MCF 10A (cell line): ENCODE data around the gene TMEM116. TPM values are rescaled to one million over a fixed set of nuclear protein-coding genes. Genes with fewer than 3 reads are reported as not detected.
"Not testable (repeated sequence)": the region's sequence is repeated elsewhere in the genome, so short reads cannot be mapped to it uniquely, and the experiment has no call there.

Experiments used
- BruUV-seq: library from RNA; stranded (reverse); fragments of 400-500 nt; replicated peaks from 2 replicates; lab custom pipeline; 2021; lab: Mats Ljungman, UMichigan
- CTCF ChIA-PET: fragments of 300-600 bp; sonication (Branson Sonifier 250); formaldehyde crosslinking; extraction: SDS; loops from one replicate; lab custom pipeline; 2021; ENCODE audit warnings: antibody characterized with exemption, inconsistent platforms; lab: Yijun Ruan, JAX
- POLR2A ChIA-PET: fragments of 300-600, 350-650 bp; sonication (Branson Sonifier 250); formaldehyde crosslinking; extraction: SDS; loops from one replicate; lab custom pipeline; 2020; ENCODE audit warnings: antibody characterized with exemption, inconsistent platforms; lab: Yijun Ruan, JAX
- DNase-seq: peaks from one replicate; pipeline ENCODE4 v3.0.0-alpha.2; 2018; ENCODE audit not compliant: unreplicated experiment
- H3K27ac Mint-ChIP-seq: one replicate; pipeline ENCODE4 v1.8.0; 2022; ENCODE audit warnings: mild to moderate bottlenecking, low read depth, mixed read lengths; ENCODE audit not compliant: unreplicated experiment
- H3K27me3 Mint-ChIP-seq: one replicate; pipeline ENCODE4 v1.8.0; 2022; ENCODE audit warnings: mixed read lengths; ENCODE audit not compliant: insufficient read depth, unreplicated experiment
- H3K36me3 Mint-ChIP-seq: one replicate; pipeline ENCODE4 v1.8.0; 2022; ENCODE audit warnings: mild to moderate bottlenecking, moderate library complexity, mixed read lengths; ENCODE audit not compliant: insufficient read depth, unreplicated experiment
- H3K4me1 Mint-ChIP-seq: one replicate; pipeline ENCODE4 v1.8.0; 2022; ENCODE audit warnings: mixed read lengths; ENCODE audit not compliant: insufficient read depth, unreplicated experiment
- H3K4me3 Mint-ChIP-seq: one replicate; pipeline ENCODE4 v1.8.0; 2022; ENCODE audit warnings: mild to moderate bottlenecking, moderate library complexity, mixed read lengths; ENCODE audit not compliant: unreplicated experiment
- H3K9me3 Mint-ChIP-seq: one replicate; pipeline ENCODE4 v1.8.0; 2022; ENCODE audit warnings: mixed read lengths; ENCODE audit not compliant: unreplicated experiment
- intact Hi-C: fragments of 100-400 bp; cut with micrococcal nuclease; formaldehyde crosslinking; loops from 2 replicates; pipeline ENCODE4 v1.14.1; 2022
- total RNA-seq: library from RNA; stranded (reverse); gene quantifications from 2 replicates; pipeline ENCODE4 v1.2.3, GENCODE V29; 2022
- TF ChIP-seq, protein P1 (sequence below): fragments of 200-600 bp; IDR thresholded peaks from one replicate; pipeline ENCODE4 v1.8.0; 2022; ENCODE audit warnings: antibody characterized with exemption, mild to moderate bottlenecking; ENCODE audit not compliant: unreplicated experiment

The TMEM116 gene
- total RNA-seq, 1 experiment from 2014 or later = 15.2 TPM

DNA sequence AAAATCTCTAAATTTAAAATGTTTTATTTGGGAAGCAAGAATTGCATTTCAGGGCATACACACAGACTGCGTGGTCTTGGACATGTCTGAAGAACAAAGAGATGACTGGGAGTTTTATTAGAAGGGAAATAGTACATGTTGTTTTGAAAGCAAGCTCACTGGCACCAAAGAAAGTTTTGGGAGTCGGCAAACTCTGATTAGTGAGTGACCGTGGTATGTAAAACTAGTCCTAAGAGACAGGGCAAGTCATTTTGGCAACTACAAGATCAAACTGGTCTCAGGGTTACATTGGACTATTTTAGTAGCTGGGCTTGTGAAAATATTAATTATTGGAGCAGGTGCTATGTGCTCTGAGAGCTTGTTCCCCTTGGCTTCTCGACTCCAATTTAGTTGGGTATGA lies 14.9 kb downstream of the TMEM116 start:
- no peak for DNase-seq
- ChIA-PET CTCF (interaction anchor here (0.6 to 0.9 kb wide), 3 partner anchors 52 to 672 kb away, joined by 3 read pairs; no protein-coding TSS in a partner anchor), POLR2A (interaction anchor here (1.2 kb wide), 1 partner anchor 14 kb away, joined by 4 read pairs; no protein-coding TSS in a partner anchor)
- H3K4me3 Mint-ChIP-seq = no peak overlapping the region
- no peaks in the 10 kb centered on the region for H3K9me3 Mint-ChIP-seq
- no TSS peak for BruUV-seq
- TF ChIP-seq, protein P1, sequence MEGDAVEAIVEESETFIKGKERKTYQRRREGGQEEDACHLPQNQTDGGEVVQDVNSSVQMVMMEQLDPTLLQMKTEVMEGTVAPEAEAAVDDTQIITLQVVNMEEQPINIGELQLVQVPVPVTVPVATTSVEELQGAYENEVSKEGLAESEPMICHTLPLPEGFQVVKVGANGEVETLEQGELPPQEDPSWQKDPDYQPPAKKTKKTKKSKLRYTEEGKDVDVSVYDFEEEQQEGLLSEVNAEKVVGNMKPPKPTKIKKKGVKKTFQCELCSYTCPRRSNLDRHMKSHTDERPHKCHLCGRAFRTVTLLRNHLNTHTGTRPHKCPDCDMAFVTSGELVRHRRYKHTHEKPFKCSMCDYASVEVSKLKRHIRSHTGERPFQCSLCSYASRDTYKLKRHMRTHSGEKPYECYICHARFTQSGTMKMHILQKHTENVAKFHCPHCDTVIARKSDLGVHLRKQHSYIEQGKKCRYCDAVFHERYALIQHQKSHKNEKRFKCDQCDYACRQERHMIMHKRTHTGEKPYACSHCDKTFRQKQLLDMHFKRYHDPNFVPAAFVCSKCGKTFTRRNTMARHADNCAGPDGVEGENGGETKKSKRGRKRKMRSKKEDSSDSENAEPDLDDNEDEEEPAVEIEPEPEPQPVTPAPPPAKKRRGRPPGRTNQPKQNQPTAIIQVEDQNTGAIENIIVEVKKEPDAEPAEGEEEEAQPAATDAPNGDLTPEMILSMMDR = no peak
- H3K4me1 Mint-ChIP-seq = no peaks in the 10 kb centered on the region
- no peaks in the 10 kb centered on the region for H3K27me3 Mint-ChIP-seq
- H3K27ac Mint-ChIP-seq = no peak overlapping the region
- intact Hi-C loops = no loop called here
- peaks cover 6% of the 10 kb centered on the region for H3K36me3 Mint-ChIP-seq

GRCh38 chr12:111997300-111997699 lies 15.7 kb downstream of the TMEM116 start:
- DNase-seq = no peak
- ChIA-PET CTCF (no interaction called here), POLR2A (interaction anchor here (1.2 kb wide), 1 partner anchor 15 kb away, joined by 4 read pairs; no protein-coding TSS in a partner anchor)
- no peak overlapping the region for H3K4me3 Mint-ChIP-seq
- H3K27ac Mint-ChIP-seq = no peak overlapping the region
- no TSS peak for BruUV-seq
- no peaks in the 10 kb centered on the region for H3K4me1 Mint-ChIP-seq
- TF ChIP-seq, protein P1 = no peak
- intact Hi-C loops = no loop called here
- H3K9me3 Mint-ChIP-seq = no peaks in the 10 kb centered on the region
- H3K36me3 Mint-ChIP-seq = peaks cover 6% of the 10 kb centered on the region
- no peaks in the 10 kb centered on the region for H3K27me3 Mint-ChIP-seq

- ChIA-PET POLR2A (no interaction called here), CTCF (interaction anchor here (0.5 kb wide), 1 partner anchor 53 kb away, joined by 3 read pairs; no protein-coding TSS in a partner anchor)
- H3K27ac Mint-ChIP-seq = no peak overlapping the region
- intact Hi-C loops = no loop called here
- no peak for DNase-seq
- BruUV-seq = no TSS peak
- no peaks in the 10 kb centered on the region for H3K4me1 Mint-ChIP-seq
- H3K9me3 Mint-ChIP-seq = no peaks in the 10 kb centered on the region
- H3K27me3 Mint-ChIP-seq = no peaks in the 10 kb centered on the region
- H3K36me3 Mint-ChIP-seq = peaks cover 10% of the 10 kb centered on the region
- H3K4me3 Mint-ChIP-seq = no peak overlapping the region
- TF ChIP-seq, protein P1 = no peak
These were observed 17.0 kb downstream of the TMEM116 start for GRCh38 chr12:111995782-111996480.

GRCh38 chr12:111994211-111995111 lies 18.5 kb downstream of the TMEM116 start:
- POLR2A ChIA-PET, H3K9me3 Mint-ChIP-seq, H3K27ac Mint-ChIP-seq, DNase-seq, BruUV-seq, H3K27me3 Mint-ChIP-seq, CTCF ChIA-PET, intact Hi-C loops, H3K4me1 Mint-ChIP-seq, H3K4me3 Mint-ChIP-seq: not testable (repeated sequence)
- H3K36me3 Mint-ChIP-seq = peaks cover 19% of the 10 kb centered on the region
